ENCODE data around the gene LGR6. TPM values are rescaled to one million over a fixed set of nuclear protein-coding genes. Genes with fewer than 3 reads are reported as not detected.
A peak's percentile ranks its signal among the peaks of the same experiment; 100 is the strongest.
"Not testable (repeated sequence)": the region's sequence is repeated elsewhere in the genome, so short reads cannot be mapped to it uniquely, and the experiment has no call there.

The LGR6 gene
- 1 to 10 TPM in 3 of 6 donors, under 1 TPM in 3; 0.46 to 5.2 (median 1.1) TPM for total RNA-seq

- H3K27ac ChIP-seq = no peak within 1 kb of the TSS
- ATAC-seq (ENCODE audit: low FRiP score in 2 of 2) = peak in 1 of 2 donors; percentile 28
Observed at GRCh38 chr1:202193614-202194327, at the start of gene LGR6. Gene LGR6 (plus strand): TSS chr1:202193799. CDS start chr1:202193990, 191 bp downstream.

GRCh38 chr1:202144402-202145067 lies 49.1 kb upstream of the LGR6 start, which contains the start of gene ARL8A:
Gene ARL8A (minus strand): TSS chr1:202144737. CDS start chr1:202144572, 165 bp downstream.
- Histone ChIP-seq H3K36me3 (no peaks in the 10 kb centered on the region), H3K4me3 (peak within 1 kb of the TSS; percentile 69 to 99 (median 96)), H3K9me3 (no peaks in the 10 kb centered on the region), H3K27me3 (no peaks in the 10 kb centered on the region), H3K27ac (peak within 1 kb of the TSS; percentile 92 to 99 (median 98)), H3K4me1 (peaks cover 19 to 42% (median 24%) of the 10 kb centered on the region in 4 donors)
- peak; percentile 57 to 89 for ATAC-seq (ENCODE audit: low FRiP score in 2 of 2)
- peak; percentile 82 to 95 for DNase-seq
- TF ChIP-seq EP300 (IDR thresholded peaks at IDR 0.05) (no peak), POLR2A (IDR thresholded peaks at IDR 0.05) (peak in 3 of 4 donors; percentile 49 to 77 (median 61)), CTCF (IDR thresholded peaks at IDR 0.05) (peak in 2 of 6 experiments; percentile 5 to 7), POLR2AphosphoS5 (IDR thresholded peaks at IDR 0.05) (peak; percentile 45 to 59)
- 0 to 1% methylated on average over 10 to 54 of the region's 82 CpGs for whole genome bisulfite sequencing, 2 donors

More at GRCh38 chr1:202193614-202194327, at the start of gene LGR6:
- WGBS, 2 donors = 4 to 6% methylated on average over 29 to 50 of the region's 61 CpGs
- no peaks in the 10 kb centered on the region for H3K36me3 ChIP-seq
- TF ChIP-seq POLR2AphosphoS5 (IDR thresholded peaks at IDR 0.05) (no peak), CTCF (IDR thresholded peaks at IDR 0.05) (peak in 2 of 6 experiments; percentile 22 to 45)
- H3K4me3 ChIP-seq = peak within 1 kb of the TSS in 3 of 4 donors; percentile 15 to 35 (median 29)
- H3K27me3 ChIP-seq = peaks cover 0 to 12% (median 5%) of the 10 kb centered on the region in 4 donors
- peaks cover 8 to 19% (median 10%) of the 10 kb centered on the region in 4 donors for H3K4me1 ChIP-seq
- DNase-seq = peak in 1 of 2 donors; percentile 85
- no peaks in the 10 kb centered on the region for H3K9me3 ChIP-seq

GRCh38 chr1:202145068-202145743 lies 48.4 kb upstream of the LGR6 start:
- peak overlapping the region; percentile 55 to 99 (median 82) for H3K4me3 ChIP-seq
- no peaks in the 10 kb centered on the region for H3K9me3 ChIP-seq
- no peaks in the 10 kb centered on the region for H3K27me3 ChIP-seq
- DNase-seq (no peak), ATAC-seq (ENCODE audit: low FRiP score in 2 of 2) (no peak)
- H3K36me3 ChIP-seq = no peaks in the 10 kb centered on the region
- WGBS, 2 donors = 4 to 6% methylated on average over 13 of the region's 13 CpGs
- peak overlapping the region; percentile 92 to 99 (median 98) for H3K27ac ChIP-seq
- peaks cover 19 to 42% (median 24%) of the 10 kb centered on the region in 4 donors for H3K4me1 ChIP-seq
- TF ChIP-seq CTCF (IDR thresholded peaks at IDR 0.05) (no peak), EP300 (IDR thresholded peaks at IDR 0.05) (no peak), POLR2AphosphoS5 (IDR thresholded peaks at IDR 0.05) (no peak), POLR2A (IDR thresholded peaks at IDR 0.05) (no peak)

- WGBS, 2 donors = 93 to 98% methylated on average over 8 of the region's 8 CpGs
- not testable (repeated sequence) for ATAC-seq (ENCODE audit: low FRiP score in 2 of 2); H3K4me3 ChIP-seq; DNase-seq; H3K27ac ChIP-seq; H3K27me3 ChIP-seq; H3K9me3 ChIP-seq; H3K36me3 ChIP-seq
- peaks cover 19 to 37% (median 24%) of the 10 kb centered on the region in 4 donors for H3K4me1 ChIP-seq
Observed at GRCh38 chr1:202145744-202146140, 47.9 kb upstream of the LGR6 start.

- Histone ChIP-seq H3K9me3 (no peaks in the 10 kb centered on the region), H3K36me3 (no peaks in the 10 kb centered on the region), H3K27ac (no peak overlapping the region), H3K4me1 (peaks cover 19 to 32% (median 22%) of the 10 kb centered on the region in 4 donors), H3K27me3 (no peaks in the 10 kb centered on the region), H3K4me3 (no peak overlapping the region)
- 92 to 98% methylated on average over 5 of the region's 5 CpGs for WGBS, 2 donors
- DNase-seq = no peak
- ATAC-seq (ENCODE audit: low FRiP score in 2 of 2) = no peak
- TF ChIP-seq POLR2AphosphoS5 (IDR thresholded peaks at IDR 0.05) (no peak), CTCF (IDR thresholded peaks at IDR 0.05) (no peak), EP300 (IDR thresholded peaks at IDR 0.05) (no peak), POLR2A (IDR thresholded peaks at IDR 0.05) (no peak)
Observed at GRCh38 chr1:202146279-202146678, 47.3 kb upstream of the LGR6 start.

Measured in upper lobe of left lung (tissue), 6 donors.